Kidney (tissue), 14 donors: ENCODE data around the gene GULP1. TPM values are rescaled to one million over a fixed set of nuclear protein-coding genes. Genes with fewer than 3 reads are reported as not detected.

ENCODE experiments used
- DNase-seq, 5 donors: peaks; one replicate each; pipeline ENCODE4 v3.0.0-alpha.2; 2013 to 2020
- FAIRE-seq: peaks from 2 replicates; lab custom pipeline; 2012; peaks lifted over from hg19 to GRCh38; lab: Jason Lieb, UNC
- H3K27ac ChIP-seq, 2 donors: one replicate each; pipeline ENCODE4 v1.7.0; 2013; ENCODE audit warnings: low read depth in 2 of 2, low read length in 2 of 2, inconsistent platforms in 1 of 2
- H3K27me3 ChIP-seq: one replicate; pipeline ENCODE4 v1.7.1; 2013; ENCODE audit warnings: low read length, inconsistent platforms; ENCODE audit not compliant: control insufficient read depth, insufficient read depth
- H3K36me3 ChIP-seq, 3 donors: one replicate each; pipeline versions ENCODE4 v1.7.0 to v1.7.1; 2013; ENCODE audit warnings: low read length in 3 of 3, control low read depth in 1 of 3, inconsistent platforms in 1 of 3; ENCODE audit not compliant: insufficient read depth in 3 of 3, control insufficient read depth in 2 of 3
- H3K4me1 ChIP-seq, 3 donors: one replicate each; pipeline versions ENCODE4 v1.7.0 to v1.7.1; 2013; ENCODE audit warnings: low read length in 3 of 3, inconsistent platforms in 1 of 3, low read depth in 1 of 3; ENCODE audit not compliant: control insufficient read depth in 2 of 3, insufficient read depth in 2 of 3
- H3K4me3 ChIP-seq, 3 donors: one replicate each; pipeline versions ENCODE4 v1.7.0 to v1.8.1; 2013; ENCODE audit warnings: low read length in 3 of 3, control low read depth in 1 of 3, inconsistent platforms in 1 of 3
- H3K9ac ChIP-seq, 3 donors: one replicate each; pipeline versions ENCODE4 v1.7.0 to v1.7.1; 2013; ENCODE audit warnings: low read length in 3 of 3, control low read depth in 1 of 3, inconsistent platforms in 1 of 3
- H3K9me3 ChIP-seq, 3 donors: one replicate each; pipeline versions ENCODE4 v1.7.0 to v1.7.1; 2013; ENCODE audit warnings: low read length in 3 of 3, control low read depth in 1 of 3, inconsistent platforms in 1 of 3; ENCODE audit not compliant: control insufficient read depth in 2 of 3, insufficient read depth in 1 of 3
- CTCF ChIP-seq: IDR thresholded peaks from 3 replicates; pipeline ENCODE4 v1.5.1; 2012; ENCODE audit warnings: mild to moderate bottlenecking, moderate library complexity, borderline replicate concordance; ENCODE audit not compliant: insufficient read depth; ENCODE audit errors: extremely low read depth
- intact Hi-C: fragments of 100-400 bp; cut with DNase I; formaldehyde crosslinking; loops from one replicate; pipeline ENCODE4 v1.11.1; 2022
- polyA plus RNA-seq: library from polyadenylated mRNA; stranded (reverse); fragments of 350-450 nt; fragmentation: Illumina TruSeq; extraction: RNeasy Lipid Tissue Mini Kit (QIAGEN cat#74804); gene quantifications from one replicate; pipeline ENCODE4 v1.2.3, GENCODE V29; 2014; ENCODE audit warnings: low read depth, low replicate concordance; ENCODE audit not compliant: insufficient read depth
- total RNA-seq: library from RNA; stranded (reverse); fragmentation: NEBNext Ultra II Directional; extraction: Animal tissue kit (Norgen Biotek cat#: 25700); gene quantifications from one replicate; pipeline ENCODE4 v1.2.1, GENCODE V29; 2021
- donor health status: control.
- donor health status: control.
- donor health status: control.
- donor health status: control.
- donor health status: control.
- donor health status: DM: yes; HTN: yes; CAD: no.
- donor health status: Normal renal cell carcinoma (clear cell type).

Gene GULP1
- total and polyA plus RNA-seq, 2 donors from 2014 or later = 12.2 to 34.4 TPM

- FAIRE-seq (no peak), DNase-seq (no peak)
- intact Hi-C loops = no loop called here
- Histone ChIP-seq H3K9ac (no peak overlapping the region), H3K27ac (no peak overlapping the region), H3K4me1 (no peaks in the 10 kb centered on the region), H3K4me3 (no peak overlapping the region), H3K27me3 (no peaks in the 10 kb centered on the region), H3K36me3 (no peaks in the 10 kb centered on the region), H3K9me3 (no peaks in the 10 kb centered on the region)
- TF ChIP-seq CTCF = no peak
Observed at GRCh38 chr2:188345831-188346458, 54.3 kb downstream of the GULP1 start.

- intact Hi-C loops = no loop called here
- Histone ChIP-seq H3K9ac (no peak overlapping the region), H3K4me1 (no peaks in the 10 kb centered on the region), H3K9me3 (no peaks in the 10 kb centered on the region), H3K4me3 (no peak overlapping the region), H3K27me3 (no peaks in the 10 kb centered on the region), H3K27ac (no peak overlapping the region), H3K36me3 (no peaks in the 10 kb centered on the region)
- FAIRE-seq (no peak), DNase-seq (peak in 1 of 5 donors; percentile 32)
- TF ChIP-seq CTCF = no peak
Observed at GRCh38 chr2:188349019-188349418, 57.3 kb downstream of the GULP1 start.

- no peaks in the 10 kb centered on the region for H3K36me3 ChIP-seq
- no peak overlapping the region for H3K27ac ChIP-seq
- peaks cover 0 to 2% (median 0%) of the 10 kb centered on the region in 3 donors for H3K9me3 ChIP-seq
- H3K4me3 ChIP-seq = no peak overlapping the region
- FAIRE-seq = no peak
- intact Hi-C loops = no loop called here
- no peaks in the 10 kb centered on the region for H3K4me1 ChIP-seq
- no peaks in the 10 kb centered on the region for H3K27me3 ChIP-seq
- no peak overlapping the region for H3K9ac ChIP-seq
- DNase-seq = no peak
- no peak for TF ChIP-seq CTCF
Observed at GRCh38 chr2:188353282-188353681, 61.6 kb downstream of the GULP1 start.
